SK-N-MC (cell line): ENCODE results near the gene RIC3.

Source experiments
- EZH2 ChIP-seq: fragments of 200-600 bp; sonication (generic); IDR thresholded peaks from one replicate; pipeline ENCODE4 v1.6.1; 2017; ENCODE audit warnings: antibody characterized with exemption
- FOXP2 ChIP-seq: optimal IDR thresholded peaks from 2 replicates; pipeline ENCODE3; 2011; ENCODE audit warnings: mild to moderate bottlenecking, moderate library complexity; ENCODE audit not compliant: insufficient read depth; ENCODE audit errors: extremely low read length, control extremely low read depth
- POLR2AphosphoS5 ChIP-seq: IDR thresholded peaks from 2 replicates; pipeline ENCODE4 v1.6.1; 2012; ENCODE audit warnings: mild to moderate bottlenecking, low read depth, low read length, borderline replicate concordance

- TF ChIP-seq POLR2AphosphoS5 (no peak), EZH2 (no peak), FOXP2 (no peak)
Observed at GRCh38 chr11:8085011-8085645, 83.7 kb downstream of the RIC3 start.
